Measurements from ENCODE around the gene CPSF2. TPM values are rescaled to one million over a fixed set of nuclear protein-coding genes. Genes with fewer than 3 reads are reported as not detected.
"Not testable (repeated sequence)": the region's sequence is repeated elsewhere in the genome, so short reads cannot be mapped to it uniquely, and the experiment has no call there.

Gene CPSF2
- total and polyA plus RNA-seq, 8 donors, result 5.5 to 36.6 (median 8.0) TPM

- H3K27ac ChIP-seq, result no peak overlapping the region
- no peaks in the 10 kb centered on the region for H3K9me3 ChIP-seq
- WGBS, 5 donors, result 54 to 66% (median 59%) methylated on average over 2 of the region's 2 CpGs
- peaks cover 0 to 9% (median 0%) of the 10 kb centered on the region in 4 donors for H3K36me3 ChIP-seq
- H3K27me3 ChIP-seq, result no peaks in the 10 kb centered on the region
- intact Hi-C loops (cut with DNase I; ENCODE audit: low total_unique reads), result no loop called here
- no peak for TF ChIP-seq EP300 (IDR thresholded peaks at IDR 0.05)
- TF ChIP-seq POLR2A (IDR thresholded peaks at IDR 0.05), result no peak
- no peak for TF ChIP-seq CTCF (IDR thresholded peaks at IDR 0.05)
- no peak for TF ChIP-seq POLR2AphosphoS5 (IDR thresholded peaks at IDR 0.05)
- H3K4me3 ChIP-seq, result no peak overlapping the region
- DNase-seq, result no peak
- H3K4me1 ChIP-seq, result no peaks in the 10 kb centered on the region
These were observed 54.0 kb downstream of the CPSF2 start for GRCh38 chr14:92175811-92176210.

GRCh38 chr14:92176476-92176875 lies 54.7 kb downstream of the CPSF2 start:
- no peak overlapping the region for H3K27ac ChIP-seq
- DNase-seq, result no peak
- H3K4me1 ChIP-seq, result no peaks in the 10 kb centered on the region
- TF ChIP-seq EP300 (IDR thresholded peaks at IDR 0.05) (no peak), CTCF (IDR thresholded peaks at IDR 0.05) (no peak), POLR2AphosphoS5 (IDR thresholded peaks at IDR 0.05) (no peak), POLR2A (IDR thresholded peaks at IDR 0.05) (no peak)
- no peaks in the 10 kb centered on the region for H3K9me3 ChIP-seq
- no peak overlapping the region for H3K4me3 ChIP-seq
- H3K27me3 ChIP-seq, result no peaks in the 10 kb centered on the region
- peaks cover 0 to 3% (median 0%) of the 10 kb centered on the region in 4 donors for H3K36me3 ChIP-seq
- intact Hi-C loops (cut with DNase I; ENCODE audit: low total_unique reads), result no loop called here
- WGBS, 5 donors, result 76 to 88% (median 85%) methylated on average over 2 of the region's 2 CpGs

GRCh38 chr14:92179178-92179577 lies 57.4 kb downstream of the CPSF2 start:
- H3K9me3 ChIP-seq; H3K27me3 ChIP-seq; H3K27ac ChIP-seq; DNase-seq; H3K36me3 ChIP-seq; intact Hi-C loops (cut with DNase I; ENCODE audit: low total_unique reads); H3K4me1 ChIP-seq; H3K4me3 ChIP-seq: not testable (repeated sequence)

GRCh38 chr14:92185559-92185958 lies 63.8 kb downstream of the CPSF2 start:
- 72 to 89% (median 83%) methylated on average over 6 of the region's 6 CpGs for WGBS, 5 donors
- no peaks in the 10 kb centered on the region for H3K36me3 ChIP-seq
- H3K27me3 ChIP-seq, result no peaks in the 10 kb centered on the region
- no peak for TF ChIP-seq POLR2A (IDR thresholded peaks at IDR 0.05)
- TF ChIP-seq POLR2AphosphoS5 (IDR thresholded peaks at IDR 0.05), result no peak
- no peak for TF ChIP-seq CTCF (IDR thresholded peaks at IDR 0.05)
- no peak for TF ChIP-seq EP300 (IDR thresholded peaks at IDR 0.05)
- intact Hi-C loops (cut with DNase I; ENCODE audit: low total_unique reads), result no loop called here
- H3K4me1 ChIP-seq, result no peaks in the 10 kb centered on the region
- no peak for DNase-seq
- no peak overlapping the region for H3K27ac ChIP-seq
- H3K9me3 ChIP-seq, result no peaks in the 10 kb centered on the region
- no peak overlapping the region for H3K4me3 ChIP-seq

GRCh38 chr14:92187616-92188015 lies 65.8 kb downstream of the CPSF2 start:
- H3K27ac ChIP-seq; intact Hi-C loops (cut with DNase I; ENCODE audit: low total_unique reads): not testable (repeated sequence)
- WGBS, 5 donors, result 83 to 93% (median 91%) methylated on average over 6 to 23 of the region's 23 CpGs

GRCh38 chr14:92190768-92191167 lies 69.0 kb downstream of the CPSF2 start:
- H3K4me3 ChIP-seq, result no peak overlapping the region
- TF ChIP-seq POLR2AphosphoS5 (IDR thresholded peaks at IDR 0.05), result no peak
- TF ChIP-seq CTCF (IDR thresholded peaks at IDR 0.05), result no peak
- TF ChIP-seq EP300 (IDR thresholded peaks at IDR 0.05), result no peak
- TF ChIP-seq POLR2A (IDR thresholded peaks at IDR 0.05), result no peak
- H3K4me1 ChIP-seq, result no peaks in the 10 kb centered on the region
- WGBS, 5 donors, result 73 to 85% (median 76%) methylated on average over 1 to 6 of the region's 6 CpGs
- H3K27me3 ChIP-seq, result no peaks in the 10 kb centered on the region
- H3K27ac ChIP-seq, result no peak overlapping the region
- no peaks in the 10 kb centered on the region for H3K9me3 ChIP-seq
- no peak for DNase-seq
- no peaks in the 10 kb centered on the region for H3K36me3 ChIP-seq
- intact Hi-C loops (cut with DNase I; ENCODE audit: low total_unique reads), result no loop called here

More at GRCh38 chr14:92187616-92188015, 65.8 kb downstream of the CPSF2 start:
- not testable (repeated sequence) for H3K4me3 ChIP-seq, H3K36me3 ChIP-seq, H3K27me3 ChIP-seq, DNase-seq, H3K9me3 ChIP-seq, H3K4me1 ChIP-seq

Data from stomach (tissue), 9 donors.